ENCODE measurements around the gene CAMK2D. TPM values are rescaled to one million over a fixed set of nuclear protein-coding genes. Genes with fewer than 3 reads are reported as not detected.

Gene CAMK2D
- total RNA-seq, 1 experiment from 2014 or later, result 26.7 TPM

- in situ Hi-C loops (cut with HindIII; ENCODE audit: low pct_unique_long_range_greater_than_20kb, low sequenced_read_pairs), result no loop called here
- DNase-seq (ENCODE audit: low read depth), result no peak
Observed at GRCh38 chr4:113602646-113603228, 158.8 kb downstream of the CAMK2D start.

- DNase-seq (ENCODE audit: low read depth), result no peak
- in situ Hi-C loops (cut with HindIII; ENCODE audit: low pct_unique_long_range_greater_than_20kb, low sequenced_read_pairs), result no loop called here
Observed at GRCh38 chr4:113601636-113602035, 159.9 kb downstream of the CAMK2D start.

GRCh38 chr4:113596396-113596795 lies 165.1 kb downstream of the CAMK2D start:
- in situ Hi-C loops (cut with HindIII; ENCODE audit: low pct_unique_long_range_greater_than_20kb, low sequenced_read_pairs), result no loop called here
- no peak for DNase-seq (ENCODE audit: low read depth)

GRCh38 chr4:113594231-113594556 lies 167.3 kb downstream of the CAMK2D start:
- DNase-seq (ENCODE audit: low read depth), result no peak
- in situ Hi-C loops (cut with HindIII; ENCODE audit: low pct_unique_long_range_greater_than_20kb, low sequenced_read_pairs), result no loop called here

- no peak for DNase-seq (ENCODE audit: low read depth)
- in situ Hi-C loops (cut with HindIII; ENCODE audit: low pct_unique_long_range_greater_than_20kb, low sequenced_read_pairs), result no loop called here
Observed at GRCh38 chr4:113593400-113594230, 167.9 kb downstream of the CAMK2D start.

- in situ Hi-C loops (cut with HindIII; ENCODE audit: low pct_unique_long_range_greater_than_20kb, low sequenced_read_pairs), result no loop called here
- no peak for DNase-seq (ENCODE audit: low read depth)
Observed at GRCh38 chr4:113591982-113592381, 169.6 kb downstream of the CAMK2D start.

- in situ Hi-C loops (cut with HindIII; ENCODE audit: low pct_unique_long_range_greater_than_20kb, low sequenced_read_pairs), result no loop called here
- no peak for DNase-seq (ENCODE audit: low read depth)
Observed at GRCh38 chr4:113588895-113589668, 172.5 kb downstream of the CAMK2D start.

- in situ Hi-C loops (cut with HindIII; ENCODE audit: low pct_unique_long_range_greater_than_20kb, low sequenced_read_pairs), result no loop called here
- no peak for DNase-seq (ENCODE audit: low read depth)
Observed at GRCh38 chr4:113587640-113588275, 173.8 kb downstream of the CAMK2D start.

GRCh38 chr4:113587156-113587555 lies 174.4 kb downstream of the CAMK2D start:
- in situ Hi-C loops (cut with HindIII; ENCODE audit: low pct_unique_long_range_greater_than_20kb, low sequenced_read_pairs), result no loop called here
- DNase-seq (ENCODE audit: low read depth), result no peak

GRCh38 chr4:113586072-113586471 lies 175.5 kb downstream of the CAMK2D start:
- in situ Hi-C loops (cut with HindIII; ENCODE audit: low pct_unique_long_range_greater_than_20kb, low sequenced_read_pairs), result no loop called here
- DNase-seq (ENCODE audit: low read depth), result no peak

- DNase-seq (ENCODE audit: low read depth), result peak; percentile 14
- in situ Hi-C loops (cut with HindIII; ENCODE audit: low pct_unique_long_range_greater_than_20kb, low sequenced_read_pairs), result no loop called here
Observed at GRCh38 chr4:113584407-113585150, 177.0 kb downstream of the CAMK2D start.

- no peak for DNase-seq (ENCODE audit: low read depth)
- in situ Hi-C loops (cut with HindIII; ENCODE audit: low pct_unique_long_range_greater_than_20kb, low sequenced_read_pairs), result no loop called here
Observed at GRCh38 chr4:113582737-113583136, 178.8 kb downstream of the CAMK2D start.

GRCh38 chr4:113579360-113579759 lies 182.2 kb downstream of the CAMK2D start:
- DNase-seq (ENCODE audit: low read depth), result no peak
- in situ Hi-C loops (cut with HindIII; ENCODE audit: low pct_unique_long_range_greater_than_20kb, low sequenced_read_pairs), result no loop called here

GRCh38 chr4:113576947-113577678 lies 184.4 kb downstream of the CAMK2D start:
- no peak for DNase-seq (ENCODE audit: low read depth)
- in situ Hi-C loops (cut with HindIII; ENCODE audit: low pct_unique_long_range_greater_than_20kb, low sequenced_read_pairs), result no loop called here

- in situ Hi-C loops (cut with HindIII; ENCODE audit: low pct_unique_long_range_greater_than_20kb, low sequenced_read_pairs), result no loop called here
- no peak for DNase-seq (ENCODE audit: low read depth)
Observed at GRCh38 chr4:113575401-113575800, 186.1 kb downstream of the CAMK2D start.

- DNase-seq (ENCODE audit: low read depth), result no peak
- in situ Hi-C loops (cut with HindIII; ENCODE audit: low pct_unique_long_range_greater_than_20kb, low sequenced_read_pairs), result no loop called here
Observed at GRCh38 chr4:113574636-113575103, 186.9 kb downstream of the CAMK2D start.

GRCh38 chr4:113572620-113573019 lies 188.9 kb downstream of the CAMK2D start:
- DNase-seq (ENCODE audit: low read depth), result no peak
- in situ Hi-C loops (cut with HindIII; ENCODE audit: low pct_unique_long_range_greater_than_20kb, low sequenced_read_pairs), result no loop called here
